ENCODE data around the gene GFAP. TPM values are rescaled to one million over a fixed set of nuclear protein-coding genes. Genes with fewer than 3 reads are reported as not detected.

GFAP gene
- total RNA-seq, 4 donors from 2014 or later, result 1.4 to 4.1 (median 2.9) TPM

GRCh38 chr17:44905006-44906000 lies 10.0 kb downstream of the GFAP start:
- ATAC-seq (ENCODE audit: low FRiP score) (no peak), DNase-seq (ENCODE audit: low spot score) (no peak)
- TF ChIP-seq CTCF (IDR thresholded peaks at IDR 0.05), result no peak

DNA sequence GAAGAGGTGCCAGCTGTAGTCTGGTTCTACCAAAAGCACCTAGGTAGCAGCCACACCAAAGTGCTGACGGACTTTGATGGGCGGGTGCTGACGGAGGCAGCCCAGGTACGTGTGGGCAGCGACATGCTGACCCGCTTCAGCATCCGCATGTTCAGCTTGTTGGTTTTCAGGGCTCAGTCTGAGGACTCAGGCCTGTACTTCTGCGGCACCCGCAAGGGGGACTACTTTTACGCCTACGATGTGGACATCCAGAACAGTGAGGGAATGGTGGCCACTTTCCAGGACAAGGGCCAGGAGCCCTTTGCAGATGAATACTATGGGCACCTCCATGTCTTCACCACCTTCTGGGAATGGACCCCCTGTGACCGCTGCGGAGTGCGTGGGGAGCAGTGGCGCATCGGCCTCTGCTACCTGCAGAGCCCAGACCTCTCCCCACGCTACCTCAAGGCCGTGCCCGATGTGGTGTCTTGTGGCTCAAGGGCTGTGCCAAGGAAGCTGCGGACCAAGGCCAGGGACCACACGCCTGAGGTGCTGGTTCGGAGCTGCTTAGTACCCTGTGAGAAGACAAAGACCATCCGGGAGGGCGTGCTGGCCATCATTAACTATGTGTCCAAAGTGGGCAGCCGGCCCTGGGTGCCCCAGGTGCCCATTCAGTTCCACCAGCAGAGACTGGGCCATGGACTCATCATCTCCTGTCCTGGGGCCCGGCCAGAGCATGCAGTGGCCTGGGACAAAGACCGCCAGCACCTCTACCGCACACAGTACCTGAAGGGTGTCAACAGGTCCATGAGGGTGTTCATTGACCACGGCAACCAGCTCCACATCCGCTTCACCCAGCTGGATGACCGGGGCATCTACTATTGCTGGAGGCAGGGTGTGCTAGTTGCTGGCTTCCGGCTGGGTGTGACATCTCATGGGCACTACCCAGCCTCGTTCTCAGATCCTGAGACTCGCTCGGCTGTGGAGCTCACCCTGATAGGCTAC lies 11.0 kb downstream of the GFAP start:
- no peak for ATAC-seq (ENCODE audit: low FRiP score)
- TF ChIP-seq CTCF (IDR thresholded peaks at IDR 0.05), result no peak

DNA sequence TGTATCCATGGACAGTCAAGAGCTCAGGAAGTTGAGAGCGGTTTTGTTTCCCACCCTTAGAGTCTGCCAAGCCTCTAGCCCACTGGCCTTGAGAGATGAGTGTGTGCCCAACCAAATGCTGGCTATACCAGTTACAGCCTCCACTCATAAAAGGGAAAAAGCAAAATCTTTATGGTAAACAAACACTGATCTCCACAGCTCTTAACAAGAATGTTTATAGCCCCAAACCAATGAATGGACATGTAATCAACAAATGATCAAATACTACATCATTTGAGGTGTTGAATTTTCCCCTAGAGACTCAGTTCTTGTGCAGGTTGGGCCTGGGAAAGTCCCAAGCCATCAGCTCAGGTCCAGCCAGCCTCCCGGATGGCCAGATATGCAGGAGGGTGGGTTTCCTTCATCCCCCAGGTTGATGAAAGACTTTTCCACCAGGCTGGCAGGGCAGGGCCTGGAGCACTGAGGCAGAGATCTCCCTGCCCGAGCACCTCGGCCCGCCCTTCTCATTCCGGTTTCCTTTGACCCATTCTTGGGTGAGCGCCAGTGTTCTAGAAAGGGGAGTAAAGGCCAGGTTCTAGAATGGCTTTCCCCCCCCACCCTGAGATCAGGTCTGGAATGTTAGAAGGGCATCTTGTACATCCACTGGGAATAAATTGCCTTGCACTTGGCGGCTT lies 12.2 kb downstream of the GFAP start:
- ATAC-seq (ENCODE audit: low FRiP score), result no peak
- no peak for TF ChIP-seq CTCF (IDR thresholded peaks at IDR 0.05)
- DNase-seq (ENCODE audit: low spot score), result no peak

More for the DNA sequence above, 11.0 kb downstream of the GFAP start:
- no peak for DNase-seq (ENCODE audit: low spot score)

GRCh38 chr17:44902135-44902760 lies 13.1 kb downstream of the GFAP start:
- DNase-seq (ENCODE audit: low spot score) (no peak), ATAC-seq (ENCODE audit: low FRiP score) (no peak)
- TF ChIP-seq CTCF (IDR thresholded peaks at IDR 0.05), result no peak

DNA sequence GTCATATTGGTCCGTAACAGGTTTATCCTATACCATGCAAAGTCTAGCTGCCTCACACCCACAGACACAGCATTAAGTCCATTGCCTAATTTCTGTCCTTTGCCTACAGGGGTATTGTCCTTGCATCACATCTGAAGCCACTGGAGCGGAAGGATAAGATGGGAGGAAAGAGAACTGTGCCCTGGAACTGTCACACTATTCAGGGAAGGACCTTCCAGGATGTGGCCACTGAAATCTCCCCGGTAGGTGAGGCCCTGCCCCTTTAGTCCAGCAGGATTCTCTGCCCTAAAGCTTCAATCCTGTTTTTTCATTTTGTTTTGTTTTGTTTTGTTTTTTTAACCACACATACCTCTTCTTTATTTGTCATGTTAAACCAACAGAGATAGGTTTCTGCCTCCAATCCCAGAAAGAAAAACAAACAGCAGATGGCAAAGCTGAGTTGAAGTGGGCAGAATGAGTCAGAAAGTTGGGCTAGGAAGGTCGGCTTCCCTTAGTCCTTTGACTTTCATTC lies 13.8 kb downstream of the GFAP start:
- TF ChIP-seq CTCF (IDR thresholded peaks at IDR 0.05), result no peak
- ATAC-seq (ENCODE audit: low FRiP score), result no peak

DNA sequence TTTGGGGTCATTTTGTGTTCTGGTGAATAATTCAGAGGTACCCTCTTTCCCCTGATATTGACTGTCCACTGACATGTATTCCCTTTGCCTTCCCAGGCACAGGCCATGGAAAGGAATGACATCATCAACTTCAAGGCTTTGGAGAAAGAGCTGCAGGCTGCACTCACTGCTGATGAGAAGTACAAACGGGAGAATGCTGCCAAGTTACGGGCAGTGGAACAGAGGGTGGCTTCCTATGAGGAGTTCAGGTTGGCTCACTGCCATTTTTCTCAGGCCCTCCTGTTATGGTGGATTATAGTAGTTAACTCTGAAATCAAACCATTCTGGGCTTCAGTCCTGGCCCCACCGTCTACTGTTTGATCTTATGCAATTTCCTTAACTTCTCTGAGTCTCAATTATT lies 14.4 kb downstream of the GFAP start:
- no peak for DNase-seq (ENCODE audit: low spot score)
- TF ChIP-seq CTCF (IDR thresholded peaks at IDR 0.05), result no peak
- ATAC-seq (ENCODE audit: low FRiP score), result peak; percentile 41

More for the DNA sequence above, 13.8 kb downstream of the GFAP start:
- DNase-seq (ENCODE audit: low spot score), result no peak

All from omental fat pad (tissue), 4 donors.